ENCODE data around the gene GCNA. TPM values are rescaled to one million over a fixed set of nuclear protein-coding genes. Genes with fewer than 3 reads are reported as not detected.

Gene GCNA
- total and polyA plus RNA-seq, 7 donors, result 0.98 to 9.1 (median 3.7) TPM

- Histone ChIP-seq H3K4me1 (peaks cover 15% of the 10 kb centered on the region), H3K9me3 (no peaks in the 10 kb centered on the region), H3K27me3 (ENCODE audit: insufficient read depth in 3 of 3, low read length in 2 of 3) (no peaks in the 10 kb centered on the region), H3K36me3 (ENCODE audit: insufficient read depth in 1 of 2, low read depth in 1 of 2) (no peaks in the 10 kb centered on the region), H3K27ac (peak overlapping the region; percentile 69), H3K4me3 (no peak overlapping the region)
- ATAC-seq (peak in 1 of 4 donors; percentile 3), DNase-seq (no peak)
- intact Hi-C loops (cut with DNase I), result no loop called here
- 53 to 67% (median 58%) methylated on average over 9 of the region's 9 CpGs for WGBS, 3 donors
- TF ChIP-seq CTCF (IDR thresholded peaks at IDR 0.05), result no peak
Observed at GRCh38 chrX:71622032-71622575, 43.9 kb downstream of the GCNA start.

- DNase-seq (peak; percentile 81 to 89), ATAC-seq (peak; percentile 81 to 95 (median 84))
- WGBS, 3 donors, result 10 to 31% (median 14%) methylated on average over 9 to 13 of the region's 13 CpGs
- no peaks in the 10 kb centered on the region for H3K27me3 ChIP-seq (ENCODE audit: insufficient read depth in 3 of 3, low read length in 2 of 3)
- intact Hi-C loops (cut with DNase I), result no loop called here
- peak overlapping the region; percentile 69 for H3K27ac ChIP-seq
- no peaks in the 10 kb centered on the region for H3K36me3 ChIP-seq (ENCODE audit: insufficient read depth in 1 of 2, low read depth in 1 of 2)
- peak; percentile 29 for TF ChIP-seq CTCF (IDR thresholded peaks at IDR 0.05)
- no peak overlapping the region for H3K4me3 ChIP-seq
- H3K4me1 ChIP-seq, result peaks cover 15% of the 10 kb centered on the region
- no peaks in the 10 kb centered on the region for H3K9me3 ChIP-seq
Observed at GRCh38 chrX:71622576-71623450, 44.6 kb downstream of the GCNA start.

GRCh38 chrX:71623714-71624113 lies 45.5 kb downstream of the GCNA start:
- no peak for TF ChIP-seq CTCF (IDR thresholded peaks at IDR 0.05)
- no peaks in the 10 kb centered on the region for H3K27me3 ChIP-seq (ENCODE audit: insufficient read depth in 3 of 3, low read length in 2 of 3)
- WGBS, 3 donors, result 80 to 93% (median 82%) methylated on average over 3 of the region's 3 CpGs
- peaks cover 15% of the 10 kb centered on the region for H3K4me1 ChIP-seq
- DNase-seq (no peak), ATAC-seq (no peak)
- intact Hi-C loops (cut with DNase I), result no loop called here
- no peak overlapping the region for H3K4me3 ChIP-seq
- peak overlapping the region; percentile 69 for H3K27ac ChIP-seq
- no peaks in the 10 kb centered on the region for H3K36me3 ChIP-seq (ENCODE audit: insufficient read depth in 1 of 2, low read depth in 1 of 2)
- H3K9me3 ChIP-seq, result no peaks in the 10 kb centered on the region

GRCh38 chrX:71625471-71625870 lies 47.2 kb downstream of the GCNA start:
- Histone ChIP-seq H3K27me3 (ENCODE audit: insufficient read depth in 3 of 3, low read length in 2 of 3) (no peaks in the 10 kb centered on the region), H3K4me1 (peaks cover 15% of the 10 kb centered on the region), H3K4me3 (no peak overlapping the region), H3K36me3 (ENCODE audit: insufficient read depth in 1 of 2, low read depth in 1 of 2) (no peaks in the 10 kb centered on the region), H3K27ac (no peak overlapping the region), H3K9me3 (no peaks in the 10 kb centered on the region)
- no peak for TF ChIP-seq CTCF (IDR thresholded peaks at IDR 0.05)
- ATAC-seq (no peak), DNase-seq (no peak)
- WGBS, 3 donors, result 88 to 91% (median 90%) methylated on average over 5 of the region's 5 CpGs
- intact Hi-C loops (cut with DNase I), result no loop called here
